NB4 (cell line): Measurements from ENCODE around the gene CNNM4.

Source experiments
- MYC ChIP-seq: IDR thresholded peaks from 2 replicates; pipeline ENCODE4 v1.6.1; 2011; ENCODE audit warnings: low read depth, low read length
- POLR2A ChIP-seq: IDR thresholded peaks from 2 replicates; pipeline ENCODE4 v1.6.1; 2011; ENCODE audit warnings: mild to moderate bottlenecking; ENCODE audit not compliant: insufficient read length; ENCODE audit errors: extremely low read depth
- TF ChIP-seq, protein P1 (sequence below): IDR thresholded peaks from one replicate; pipeline ENCODE4 v1.5.1; 2012; ENCODE audit warnings: low read depth, low read length

DNA sequence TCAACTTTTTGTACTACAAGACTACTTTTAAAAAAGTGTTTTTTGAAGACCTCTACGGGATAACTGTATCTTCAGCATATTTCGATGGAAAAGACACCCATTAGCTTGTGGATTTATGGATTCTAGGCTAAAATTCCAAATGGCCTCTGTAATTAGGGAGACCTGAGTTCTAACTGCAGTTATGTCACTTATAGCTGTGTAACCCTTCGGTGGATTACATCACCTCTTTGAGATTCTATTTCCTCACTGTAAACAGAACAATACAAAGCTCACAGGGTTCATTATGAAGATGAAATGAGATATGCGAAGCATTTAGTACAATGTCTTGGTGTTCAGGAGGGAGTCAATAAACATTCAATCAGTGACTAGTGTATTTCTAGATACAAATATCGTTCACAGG, 45.0 kb upstream of the CNNM4 start:
- TF ChIP-seq POLR2A, result no peak
- TF ChIP-seq, protein P1, sequence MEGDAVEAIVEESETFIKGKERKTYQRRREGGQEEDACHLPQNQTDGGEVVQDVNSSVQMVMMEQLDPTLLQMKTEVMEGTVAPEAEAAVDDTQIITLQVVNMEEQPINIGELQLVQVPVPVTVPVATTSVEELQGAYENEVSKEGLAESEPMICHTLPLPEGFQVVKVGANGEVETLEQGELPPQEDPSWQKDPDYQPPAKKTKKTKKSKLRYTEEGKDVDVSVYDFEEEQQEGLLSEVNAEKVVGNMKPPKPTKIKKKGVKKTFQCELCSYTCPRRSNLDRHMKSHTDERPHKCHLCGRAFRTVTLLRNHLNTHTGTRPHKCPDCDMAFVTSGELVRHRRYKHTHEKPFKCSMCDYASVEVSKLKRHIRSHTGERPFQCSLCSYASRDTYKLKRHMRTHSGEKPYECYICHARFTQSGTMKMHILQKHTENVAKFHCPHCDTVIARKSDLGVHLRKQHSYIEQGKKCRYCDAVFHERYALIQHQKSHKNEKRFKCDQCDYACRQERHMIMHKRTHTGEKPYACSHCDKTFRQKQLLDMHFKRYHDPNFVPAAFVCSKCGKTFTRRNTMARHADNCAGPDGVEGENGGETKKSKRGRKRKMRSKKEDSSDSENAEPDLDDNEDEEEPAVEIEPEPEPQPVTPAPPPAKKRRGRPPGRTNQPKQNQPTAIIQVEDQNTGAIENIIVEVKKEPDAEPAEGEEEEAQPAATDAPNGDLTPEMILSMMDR, result no peak
- no peak for TF ChIP-seq MYC
